GM23248 (cell line): ENCODE measurements around the gene PZP. TPM values are rescaled to one million over a fixed set of nuclear protein-coding genes. Genes with fewer than 3 reads are reported as not detected.
"Not testable (repeated sequence)": the region's sequence is repeated elsewhere in the genome, so short reads cannot be mapped to it uniquely, and the experiment has no call there.

ENCODE experiments used
- DNase-seq: peaks from one replicate; pipeline ENCODE4 v3.0.0-alpha.2; 2015
- H2AFZ ChIP-seq: fragments of 200-600 bp; sonication (generic); 2 replicates; pipeline ENCODE4 v1.6.1; 2016; ENCODE audit warnings: antibody characterized with exemption
- H3F3A ChIP-seq: fragments of 200-600 bp; sonication (generic); 2 replicates; pipeline ENCODE4 v1.6.1; 2016; ENCODE audit warnings: mild to moderate bottlenecking, antibody characterized with exemption, mixed run types; ENCODE audit not compliant: insufficient read depth
- H3K27ac ChIP-seq: fragments of 200-600 bp; sonication (generic); 2 replicates; pipeline ENCODE4 v1.5.1; 2016; ENCODE audit warnings: mild to moderate bottlenecking
- H3K27me3 ChIP-seq: fragments of 200-600 bp; sonication (generic); replicated peaks from 2 replicates; pipeline ENCODE4 v1.6.1; 2016; ENCODE audit warnings: mild to moderate bottlenecking; ENCODE audit not compliant: insufficient read depth
- H3K36me3 ChIP-seq: fragments of 200-600 bp; sonication (generic); 2 replicates; pipeline ENCODE4 v1.6.1; 2016; ENCODE audit warnings: low read depth, mild to moderate bottlenecking
- H3K4me1 ChIP-seq: fragments of 200-600 bp; sonication (generic); 2 replicates; pipeline ENCODE4 v1.6.1; 2016; ENCODE audit warnings: mild to moderate bottlenecking; ENCODE audit not compliant: insufficient read depth
- H3K4me2 ChIP-seq: fragments of 200-600 bp; sonication (generic); one replicate; pipeline ENCODE4 v1.6.1; 2016; ENCODE audit warnings: mild to moderate bottlenecking; ENCODE audit not compliant: unreplicated experiment
- H3K4me3 ChIP-seq: fragments of 200-600 bp; sonication (generic); 2 replicates; pipeline ENCODE4 v1.5.1; 2016; ENCODE audit warnings: mild to moderate bottlenecking
- H3K79me2 ChIP-seq: fragments of 200-600 bp; sonication (generic); 2 replicates; pipeline ENCODE4 v1.6.1; 2016; ENCODE audit warnings: mild to moderate bottlenecking; ENCODE audit not compliant: insufficient read depth
- H3K9ac ChIP-seq: fragments of 200-600 bp; sonication (generic); 2 replicates; pipeline ENCODE4 v1.6.1; 2016; ENCODE audit warnings: mild to moderate bottlenecking
- H3K9me2 ChIP-seq: fragments of 200-600 bp; sonication (generic); 2 replicates; pipeline ENCODE4 v1.6.1; 2016; ENCODE audit warnings: mixed run types, mild to moderate bottlenecking, moderate library complexity; ENCODE audit not compliant: insufficient read depth
- H3K9me3 ChIP-seq: fragments of 200-600 bp; sonication (generic); one replicate; pipeline ENCODE4 v1.6.1; 2017; ENCODE audit warnings: low read depth
- H4K20me1 ChIP-seq: fragments of 200-600 bp; sonication (generic); 2 replicates; pipeline ENCODE4 v1.6.0; 2016; ENCODE audit not compliant: insufficient read depth
- EZH2 ChIP-seq: fragments of 200-600 bp; sonication (generic); IDR thresholded peaks from 2 replicates; pipeline ENCODE4 v1.6.1; 2018; ENCODE audit warnings: antibody characterized with exemption, mild to moderate bottlenecking; ENCODE audit not compliant: insufficient read depth, poor library complexity, severe bottlenecking
- EZH2phosphoT487 ChIP-seq: fragments of 200-600 bp; sonication (generic); IDR thresholded peaks from 2 replicates; pipeline ENCODE4 v1.6.1; 2018; ENCODE audit warnings: antibody characterized with exemption, moderate library complexity, mild to moderate bottlenecking, low read depth; ENCODE audit not compliant: insufficient read depth
- WGBS, 2 experiments: methylation state at CpG; one replicate each; pipeline ENCODE4 v1.1.6; 2015 to 2017; ENCODE audit warnings: low lambda C conversion rate in 2 of 2, low coverage in 1 of 2; ENCODE audit errors: missing lambda C conversion rate in 2 of 2; 5-methylcytosine and 5-hydroxymethylcytosine counted together
- in situ Hi-C: fragments of 300-500 bp; cut with MboI; formaldehyde crosslinking; loops from 2 replicates; pipeline ENCODE4 v1.15.0; 2020
- polyA plus RNA-seq: library from polyadenylated mRNA; unstranded; fragments of >200 nt; fragmentation: Nextera tagmentation; extraction: Ambion mirVana; gene quantifications from 2 replicates; pipeline ENCODE4 v1.2.1, GENCODE V29; 2016
- total RNA-seq: library from RNA; depleted of rRNA; stranded (reverse); fragments of >200 nt; shearing (Covaris generic); gene quantifications from 2 replicates; pipeline ENCODE4 v1.2.3, GENCODE V29; 2014

PZP gene
- total and polyA plus RNA-seq, 2 experiments from 2014 or later = not detected

GRCh38 chr12:9179781-9180180, 28.4 kb downstream of the PZP start:
- in situ Hi-C loops = no loop called here
- TF ChIP-seq EZH2phosphoT487 = no peak
- TF ChIP-seq EZH2 = no peak
- no peak overlapping the region for H2AFZ ChIP-seq
- H3K9me3 ChIP-seq = no peaks in the 10 kb centered on the region
- H3K36me3 ChIP-seq = no peaks in the 10 kb centered on the region
- WGBS, 2 experiments = 57 to 59% methylated on average over 3 of the region's 3 CpGs
- no peaks in the 10 kb centered on the region for H3F3A ChIP-seq
- no peaks in the 10 kb centered on the region for H3K4me1 ChIP-seq
- no peaks in the 10 kb centered on the region for H3K9me2 ChIP-seq
- no peaks in the 10 kb centered on the region for H3K79me2 ChIP-seq
- no peak overlapping the region for H3K4me3 ChIP-seq
- no peak overlapping the region for H3K27ac ChIP-seq
- no peaks in the 10 kb centered on the region for H4K20me1 ChIP-seq
- no peak for DNase-seq
- H3K9ac ChIP-seq = no peak overlapping the region
- H3K4me2 ChIP-seq = no peak overlapping the region
- H3K27me3 ChIP-seq = no peaks in the 10 kb centered on the region

GRCh38 chr12:9169979-9170634, 38.1 kb downstream of the PZP start:
- Histone ChIP-seq H3K9me2 (no peaks in the 10 kb centered on the region), H3K36me3 (no peaks in the 10 kb centered on the region), H3K9ac (no peak overlapping the region), H2AFZ (no peak overlapping the region), H3K9me3 (no peaks in the 10 kb centered on the region), H3K27me3 (no peaks in the 10 kb centered on the region), H3K4me2 (no peak overlapping the region), H3K4me3 (no peak overlapping the region), H4K20me1 (no peaks in the 10 kb centered on the region), H3K4me1 (no peaks in the 10 kb centered on the region), H3K27ac (no peak overlapping the region), H3F3A (no peaks in the 10 kb centered on the region), H3K79me2 (no peaks in the 10 kb centered on the region)
- in situ Hi-C loops = no loop called here
- TF ChIP-seq EZH2phosphoT487 (no peak), EZH2 (no peak)
- 11 to 19% methylated on average over 8 to 11 of the region's 11 CpGs for WGBS, 2 experiments
- no peak for DNase-seq

- H3F3A ChIP-seq, DNase-seq, H3K27me3 ChIP-seq, H3K9me2 ChIP-seq, H3K36me3 ChIP-seq, H3K27ac ChIP-seq, H3K4me2 ChIP-seq, H3K4me3 ChIP-seq, in situ Hi-C loops, H4K20me1 ChIP-seq, H3K9ac ChIP-seq, H3K9me3 ChIP-seq, H3K4me1 ChIP-seq, H2AFZ ChIP-seq, H3K79me2 ChIP-seq: not testable (repeated sequence)
- 30 to 33% methylated on average over 2 to 5 of the region's 5 CpGs for WGBS, 2 experiments
Observed at GRCh38 chr12:9167345-9167744, 40.9 kb downstream of the PZP start.

GRCh38 chr12:9163392-9163791, 44.8 kb downstream of the PZP start:
- H3K4me2 ChIP-seq = no peak overlapping the region
- no peaks in the 10 kb centered on the region for H4K20me1 ChIP-seq
- WGBS, 2 experiments = 38 to 43% methylated on average over 5 of the region's 5 CpGs
- H2AFZ ChIP-seq = no peak overlapping the region
- H3K9me3 ChIP-seq = no peaks in the 10 kb centered on the region
- no peak overlapping the region for H3K9ac ChIP-seq
- H3K79me2 ChIP-seq = no peaks in the 10 kb centered on the region
- no peaks in the 10 kb centered on the region for H3K36me3 ChIP-seq
- no peak overlapping the region for H3K4me3 ChIP-seq
- DNase-seq = no peak
- H3F3A ChIP-seq = no peaks in the 10 kb centered on the region
- H3K27ac ChIP-seq = no peak overlapping the region
- TF ChIP-seq EZH2phosphoT487 (no peak), EZH2 (no peak)
- H3K27me3 ChIP-seq = no peaks in the 10 kb centered on the region
- H3K9me2 ChIP-seq = no peaks in the 10 kb centered on the region
- H3K4me1 ChIP-seq = no peaks in the 10 kb centered on the region
- in situ Hi-C loops = no loop called here

GRCh38 chr12:9156119-9156518, 52.1 kb downstream of the PZP start:
- TF ChIP-seq EZH2phosphoT487 = no peak
- TF ChIP-seq EZH2 = no peak
- no peaks in the 10 kb centered on the region for H3F3A ChIP-seq
- no peaks in the 10 kb centered on the region for H3K36me3 ChIP-seq
- H3K4me1 ChIP-seq = no peaks in the 10 kb centered on the region
- no peaks in the 10 kb centered on the region for H3K79me2 ChIP-seq
- H3K9me3 ChIP-seq = no peaks in the 10 kb centered on the region
- no peak overlapping the region for H3K4me2 ChIP-seq
- no peak for DNase-seq
- no peak overlapping the region for H3K9ac ChIP-seq
- WGBS, 2 experiments = 21 to 23% methylated on average over 4 of the region's 4 CpGs
- H3K4me3 ChIP-seq = no peak overlapping the region
- no peak overlapping the region for H3K27ac ChIP-seq
- no peaks in the 10 kb centered on the region for H3K27me3 ChIP-seq
- no peak overlapping the region for H2AFZ ChIP-seq
- no peaks in the 10 kb centered on the region for H4K20me1 ChIP-seq
- H3K9me2 ChIP-seq = no peaks in the 10 kb centered on the region
- in situ Hi-C loops = no loop called here
